Right lung (tissue), 5 donors: ENCODE results near the gene ATP6V0D1. TPM values are rescaled to one million over a fixed set of nuclear protein-coding genes. Genes with fewer than 3 reads are reported as not detected.

Experiments used
- DNase-seq, 2 donors: peaks; one replicate each; pipeline ENCODE4 v3.0.0-alpha.2; 2013
- polyA plus RNA-seq, 5 donors: library from polyadenylated mRNA; unstranded; fragments of 120-200 nt; gene quantifications; one replicate each; pipeline versions ENCODE4 v1.2.1 to v1.2.3, GENCODE V29; 2013; ENCODE audit warnings: inconsistent platforms in 1 of 5, low replicate concordance in 1 of 5; ENCODE audit not compliant: insufficient read length in 5 of 5, insufficient read depth in 1 of 5

ATP6V0D1 gene
- polyA plus RNA-seq, 5 donors: 44.5 to 73.4 (median 48.8) TPM

GRCh38 chr16:67407788-67408452 lies 73.0 kb downstream of the ATP6V0D1 start:
- no peak for DNase-seq

GRCh38 chr16:67407176-67407787 lies 73.7 kb downstream of the ATP6V0D1 start:
- no peak for DNase-seq

GRCh38 chr16:67406111-67406971 lies 74.6 kb downstream of the ATP6V0D1 start:
- DNase-seq: no peak

- no peak for DNase-seq
Observed at GRCh38 chr16:67405336-67405735, 75.6 kb downstream of the ATP6V0D1 start.

- DNase-seq: peak in 1 of 2 donors; percentile 67
Observed at GRCh38 chr16:67404740-67405226, 76.2 kb downstream of the ATP6V0D1 start.

- DNase-seq: no peak
Observed at GRCh38 chr16:67403976-67404555, 76.9 kb downstream of the ATP6V0D1 start.

- no peak for DNase-seq
Observed at GRCh38 chr16:67400901-67401300, 80.1 kb downstream of the ATP6V0D1 start.

GRCh38 chr16:67399749-67400704 lies 80.9 kb downstream of the ATP6V0D1 start:
- no peak for DNase-seq

GRCh38 chr16:67399218-67399733 lies 81.7 kb downstream of the ATP6V0D1 start:
- DNase-seq: no peak

- no peak for DNase-seq
Observed at GRCh38 chr16:67398546-67399217, 82.3 kb downstream of the ATP6V0D1 start.

GRCh38 chr16:67397812-67398545 lies 83.0 kb downstream of the ATP6V0D1 start:
- no peak for DNase-seq

GRCh38 chr16:67397036-67397801 lies 83.7 kb downstream of the ATP6V0D1 start:
- DNase-seq: no peak

- DNase-seq: peak; percentile 84 to 86
Observed at GRCh38 chr16:67396159-67397035, 84.6 kb downstream of the ATP6V0D1 start.

GRCh38 chr16:67395458-67396158 lies 85.3 kb downstream of the ATP6V0D1 start:
- no peak for DNase-seq

GRCh38 chr16:67395105-67395457 lies 85.9 kb downstream of the ATP6V0D1 start:
- no peak for DNase-seq

GRCh38 chr16:67394155-67395104 lies 86.5 kb downstream of the ATP6V0D1 start:
- DNase-seq: no peak
